Natural killer cell (primary cell): ENCODE data around the gene EEF2K. TPM values are rescaled to one million over a fixed set of nuclear protein-coding genes. Genes with fewer than 3 reads are reported as not detected.

ENCODE experiments used
- ATAC-seq, 3 donors: fragments of 150-1000 bp in 2 of 3; fragments of 200-7000 bp in 1 of 3; cut with Tn5 transposase; 1 replicate in 1 of 3; 2 replicates in 2 of 3; pipeline ENCODE4 v1.10.0; 2021; ENCODE audit warnings: mild to moderate bottlenecking in 2 of 3, moderate library complexity in 2 of 3
- DNase-seq, 2 donors: peaks; one replicate each; pipeline versions ENCODE4 v3.0.0 to v3.0.0-alpha.2; 2013 to 2021; ENCODE audit warnings: mixed read lengths in 1 of 2
- H3K27ac ChIP-seq: one replicate; pipeline ENCODE4 v1.5.1; 2013; ENCODE audit warnings: mild to moderate bottlenecking, low read length
- H3K27me3 ChIP-seq: one replicate; pipeline ENCODE4 v1.6.1; 2013; ENCODE audit warnings: low read length; ENCODE audit not compliant: control insufficient read depth, insufficient read depth
- H3K36me3 ChIP-seq: one replicate; pipeline ENCODE4 v1.6.1; 2013; ENCODE audit warnings: low read length; ENCODE audit not compliant: control insufficient read depth, insufficient read depth
- H3K4me1 ChIP-seq: one replicate; pipeline ENCODE4 v1.6.1; 2013; ENCODE audit warnings: low read length; ENCODE audit not compliant: control insufficient read depth, insufficient read depth
- H3K4me3 ChIP-seq: one replicate; pipeline ENCODE4 v1.5.1; 2013; ENCODE audit warnings: low read length
- H3K9me3 ChIP-seq: one replicate; pipeline ENCODE4 v1.6.1; 2013; ENCODE audit warnings: low read length; ENCODE audit not compliant: control insufficient read depth, insufficient read depth
- H3K27ac Mint-ChIP-seq, 2 donors: one replicate each; pipeline ENCODE4 v1.8.0; 2022; ENCODE audit warnings: mild to moderate bottlenecking in 2 of 2, mixed read lengths in 2 of 2, moderate library complexity in 1 of 2
- H3K27me3 Mint-ChIP-seq, 2 donors: one replicate each; pipeline ENCODE4 v1.8.0; 2022; ENCODE audit warnings: low read depth in 2 of 2, mixed read lengths in 2 of 2
- H3K36me3 Mint-ChIP-seq: one replicate; pipeline ENCODE4 v1.8.0; 2022; ENCODE audit warnings: mixed read lengths
- H3K4me1 Mint-ChIP-seq, 2 donors: one replicate each; pipeline ENCODE4 v1.8.0; 2022; ENCODE audit warnings: mixed read lengths in 2 of 2
- H3K4me3 Mint-ChIP-seq: one replicate; pipeline ENCODE4 v1.8.0; 2022; ENCODE audit warnings: mild to moderate bottlenecking, moderate library complexity, mixed read lengths
- H3K9me3 Mint-ChIP-seq, 2 donors: one replicate each; pipeline ENCODE4 v1.8.0; 2022; ENCODE audit warnings: mixed read lengths in 2 of 2
- CTCF ChIP-seq: fragments of 200-600 bp; IDR thresholded peaks from one replicate; pipeline ENCODE4 v1.8.0; 2022; ENCODE audit warnings: antibody characterized with exemption
- WGBS: methylation state at CpG from one replicate; pipeline ENCODE4 v1.1.7; 2013; ENCODE audit warnings: missing lambda C conversion rate; ENCODE audit not compliant: insufficient coverage; 5-methylcytosine and 5-hydroxymethylcytosine counted together
- intact Hi-C: fragments of 100-400 bp; cut with micrococcal nuclease; formaldehyde crosslinking; loops from one replicate; pipeline ENCODE4 v1.14.2; 2022
- total RNA-seq, 4 donors: library from RNA; stranded (reverse); fragments of 120-200 nt in 1 of 4; gene quantifications; one replicate each; pipeline versions ENCODE4 v1.2.3 to v1.2.4, GENCODE V29; 2013 to 2022

Gene EEF2K
- total RNA-seq, 3 donors from 2014 or later (not counting 1 experiment from before 2014, with no cell fraction given) = 12.6 to 33.5 (median 22.9) TPM

GRCh38 chr16:22177968-22178930, 27.8 kb upstream of the EEF2K start:
- no peaks in the 10 kb centered on the region for H3K27me3 ChIP-seq
- no peaks in the 10 kb centered on the region for H3K36me3 ChIP-seq
- H3K27ac ChIP-seq = no peak overlapping the region
- no peak overlapping the region for H3K4me3 ChIP-seq
- Mint-ChIP-seq H3K4me1 (no peaks in the 10 kb centered on the region), H3K27me3 (peaks cover 0 to 3% of the 10 kb centered on the region in 2 donors), H3K36me3 (no peaks in the 10 kb centered on the region), H3K9me3 (no peaks in the 10 kb centered on the region), H3K27ac (no peak overlapping the region), H3K4me3 (no peak overlapping the region)
- intact Hi-C loops = no loop called here
- H3K4me1 ChIP-seq = no peaks in the 10 kb centered on the region
- TF ChIP-seq CTCF = no peak
- WGBS = 88% methylated on average over 18 of the region's 18 CpGs
- ATAC-seq (no peak), DNase-seq (no peak)
- H3K9me3 ChIP-seq = no peaks in the 10 kb centered on the region

GRCh38 chr16:22181426-22181825, 24.7 kb upstream of the EEF2K start:
- H3K36me3 Mint-ChIP-seq = no peaks in the 10 kb centered on the region
- H3K4me1 ChIP-seq = no peaks in the 10 kb centered on the region
- H3K9me3 Mint-ChIP-seq = no peaks in the 10 kb centered on the region
- DNase-seq (no peak), ATAC-seq (no peak)
- H3K27me3 ChIP-seq = no peaks in the 10 kb centered on the region
- WGBS = 85% methylated on average over 10 of the region's 11 CpGs
- H3K27ac Mint-ChIP-seq = no peak overlapping the region
- no peaks in the 10 kb centered on the region for H3K36me3 ChIP-seq
- no peaks in the 10 kb centered on the region for H3K9me3 ChIP-seq
- intact Hi-C loops = no loop called here
- no peaks in the 10 kb centered on the region for H3K4me1 Mint-ChIP-seq
- H3K27ac ChIP-seq = no peak overlapping the region
- no peak for TF ChIP-seq CTCF
- H3K4me3 ChIP-seq = no peak overlapping the region
- H3K4me3 Mint-ChIP-seq = no peak overlapping the region
- peaks cover 0 to 3% of the 10 kb centered on the region in 2 donors for H3K27me3 Mint-ChIP-seq

GRCh38 chr16:22181843-22182242, 24.2 kb upstream of the EEF2K start:
- Histone ChIP-seq H3K9me3 (no peaks in the 10 kb centered on the region), H3K27ac (no peak overlapping the region), H3K27me3 (no peaks in the 10 kb centered on the region), H3K36me3 (no peaks in the 10 kb centered on the region), H3K4me1 (no peaks in the 10 kb centered on the region), H3K4me3 (no peak overlapping the region)
- TF ChIP-seq CTCF = no peak
- WGBS = 85% methylated on average over 6 of the region's 7 CpGs
- Mint-ChIP-seq H3K9me3 (no peaks in the 10 kb centered on the region), H3K4me3 (no peak overlapping the region), H3K36me3 (no peaks in the 10 kb centered on the region), H3K27me3 (peaks cover 0 to 3% of the 10 kb centered on the region in 2 donors), H3K4me1 (no peaks in the 10 kb centered on the region), H3K27ac (no peak overlapping the region)
- DNase-seq = no peak
- no peak for ATAC-seq
- intact Hi-C loops = no loop called here
